Naive B cell (primary cell): ENCODE data around the gene SLC22A14. TPM values are rescaled to one million over a fixed set of nuclear protein-coding genes. Genes with fewer than 3 reads are reported as not detected.

ENCODE experiments used
- ATAC-seq, 2 donors: fragments of 150-1000 bp; cut with Tn5 transposase; 2 replicates each; pipeline ENCODE4 v1.10.0; 2021; ENCODE audit warnings: low read depth in 2 of 2, mild to moderate bottlenecking in 2 of 2, moderate library complexity in 2 of 2
- DNase-seq: peaks from one replicate; pipeline ENCODE4 v3.0.0; 2022
- H3K27ac Mint-ChIP-seq, 6 donors: one replicate each; pipeline ENCODE4 v1.8.0; 2020 to 2022; ENCODE audit warnings: mild to moderate bottlenecking in 6 of 6, mixed read lengths in 6 of 6, moderate library complexity in 5 of 6, inconsistent platforms in 2 of 6
- H3K27me3 Mint-ChIP-seq, 3 donors: one replicate each; pipeline ENCODE4 v1.8.0; 2021 to 2022; ENCODE audit warnings: mixed read lengths in 3 of 3, mild to moderate bottlenecking in 1 of 3
- H3K36me3 Mint-ChIP-seq, 2 donors: one replicate each; pipeline ENCODE4 v1.8.0; 2020 to 2022; ENCODE audit warnings: mixed read lengths in 2 of 2, inconsistent platforms in 1 of 2, mild to moderate bottlenecking in 1 of 2
- H3K4me1 Mint-ChIP-seq, 3 donors: one replicate each; pipeline ENCODE4 v1.8.0; 2020 to 2022; ENCODE audit warnings: mixed read lengths in 3 of 3, inconsistent platforms in 1 of 3, mild to moderate bottlenecking in 1 of 3, moderate library complexity in 1 of 3
- H3K4me3 Mint-ChIP-seq, 8 donors: one replicate each; pipeline ENCODE4 v1.8.0; 2020 to 2022; ENCODE audit warnings: mild to moderate bottlenecking in 8 of 8, mixed read lengths in 8 of 8, moderate library complexity in 8 of 8, inconsistent platforms in 2 of 8
- H3K9me3 Mint-ChIP-seq, 7 donors: one replicate each; pipeline ENCODE4 v1.8.0; 2020 to 2022; ENCODE audit warnings: mixed read lengths in 7 of 7, mild to moderate bottlenecking in 5 of 7, inconsistent platforms in 2 of 7, moderate library complexity in 1 of 7
- polyA plus RNA-seq, 6 donors: library from polyadenylated mRNA; unstranded; fragments of 300-500 nt; fragmentation: Illumina TruSeq; gene quantifications; one replicate each; pipeline ENCODE4 v1.2.3, GENCODE V29; 2021; ENCODE audit warnings: low read depth in 6 of 6

Gene SLC22A14
- polyA plus RNA-seq, 6 donors from 2014 or later: not detected

DNA sequence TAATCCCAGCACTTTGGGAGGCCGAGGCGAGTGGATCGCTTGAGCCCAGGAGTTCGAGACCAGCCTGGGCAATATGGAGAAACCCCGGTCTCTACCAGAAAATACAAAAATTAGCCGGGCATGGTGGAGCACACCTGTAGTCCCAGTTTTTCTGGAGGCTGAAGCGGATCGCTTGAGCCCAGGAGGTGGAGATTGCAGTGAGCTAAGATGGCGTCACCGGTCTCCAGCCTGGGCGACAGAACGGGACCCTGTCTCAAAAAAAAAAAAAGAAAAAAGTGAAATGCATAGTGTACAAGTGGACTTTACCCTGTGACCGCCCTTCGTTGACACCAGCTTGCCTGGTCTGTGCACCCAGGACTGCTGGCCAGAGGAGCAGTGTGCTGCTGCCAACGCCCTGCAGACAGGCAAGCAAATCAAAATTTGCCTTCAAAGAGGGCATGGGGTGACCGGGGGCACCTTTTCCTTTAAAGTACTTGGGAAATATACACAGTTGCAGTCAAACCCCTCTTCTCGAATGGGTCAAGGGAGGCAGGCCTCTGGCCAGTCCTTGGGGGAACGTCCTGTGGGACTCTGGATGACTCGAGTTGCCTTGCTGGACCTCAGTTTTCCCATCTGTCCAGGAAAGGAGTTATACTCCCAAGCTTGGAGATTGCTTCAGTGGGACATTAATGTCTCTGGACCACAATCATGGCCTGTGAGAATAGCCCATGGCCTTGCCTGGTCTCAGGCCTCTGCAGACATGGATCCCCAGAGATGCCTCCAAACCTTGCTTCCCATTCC is 65.5 kb downstream of the SLC22A14 start:
- peaks cover 0 to 2% (median 0%) of the 10 kb centered on the region in 7 donors for H3K9me3 Mint-ChIP-seq
- peaks cover 0 to 10% (median 6%) of the 10 kb centered on the region in 3 donors for H3K4me1 Mint-ChIP-seq
- ATAC-seq (no peak), DNase-seq (no peak)
- H3K4me3 Mint-ChIP-seq: peak overlapping the region in 6 of 8 donors; percentile 48 to 89 (median 78)
- no peak overlapping the region for H3K27ac Mint-ChIP-seq
- peaks cover 0 to 5% (median 4%) of the 10 kb centered on the region in 3 donors for H3K27me3 Mint-ChIP-seq
- no peaks in the 10 kb centered on the region for H3K36me3 Mint-ChIP-seq

DNA sequence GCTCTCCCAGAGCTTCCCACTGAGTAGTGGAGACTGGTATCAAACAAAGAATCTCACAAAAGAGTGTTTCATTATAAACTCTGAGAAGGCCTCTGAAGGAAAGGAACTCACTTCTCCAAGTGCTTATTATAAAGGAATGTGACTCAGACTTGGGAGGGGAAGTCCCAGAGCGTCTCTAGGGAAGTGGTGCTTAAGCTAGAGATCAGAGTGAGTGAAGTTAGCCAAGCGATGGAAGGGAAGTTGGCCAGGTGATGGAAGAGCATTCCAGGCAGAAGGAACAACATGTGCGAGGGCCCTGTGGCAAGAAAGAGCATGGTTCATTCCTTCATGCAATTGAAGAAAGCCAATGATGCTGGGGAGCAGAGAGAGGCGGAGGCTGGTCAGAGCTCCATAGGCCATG is 66.8 kb downstream of the SLC22A14 start:
- Mint-ChIP-seq H3K27ac (no peak overlapping the region), H3K4me1 (peaks cover 0 to 10% (median 6%) of the 10 kb centered on the region in 3 donors), H3K27me3 (peaks cover 0 to 5% (median under 1%) of the 10 kb centered on the region in 3 donors), H3K4me3 (no peak overlapping the region), H3K9me3 (no peaks in the 10 kb centered on the region), H3K36me3 (no peaks in the 10 kb centered on the region)
- ATAC-seq: no peak
- DNase-seq: no peak

DNA sequence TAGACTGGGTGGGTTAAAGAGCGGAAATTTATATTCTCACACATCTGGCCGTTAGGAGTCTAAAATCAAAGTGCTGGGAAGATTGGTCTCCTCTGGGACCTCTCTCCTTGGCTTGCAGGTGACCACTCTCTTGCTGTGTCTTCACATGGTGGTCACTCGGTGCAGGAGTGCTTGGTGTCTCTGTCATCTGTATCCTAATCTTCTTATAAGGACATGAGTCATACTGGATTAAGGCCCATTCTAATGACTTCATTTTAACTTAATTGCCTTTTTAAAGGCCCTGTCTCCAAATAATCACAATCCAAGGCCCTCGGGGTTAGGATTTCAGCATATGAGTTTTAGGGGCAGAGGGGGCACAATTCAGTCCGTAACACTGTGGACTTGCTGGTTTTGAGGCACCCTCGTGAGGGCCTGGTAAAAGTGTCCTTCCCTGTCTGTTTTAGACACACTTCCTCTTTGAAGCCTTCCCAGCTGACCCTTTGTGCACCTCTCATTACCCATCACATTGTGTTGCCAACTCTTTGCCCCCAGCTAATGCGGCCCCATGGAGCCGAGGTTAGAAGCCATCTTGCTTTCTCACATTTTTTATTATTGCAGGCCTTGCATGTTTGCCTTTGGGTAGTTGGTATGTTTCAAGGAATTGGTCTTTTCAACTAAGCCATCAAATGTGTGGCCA is 67.7 kb downstream of the SLC22A14 start:
- no peaks in the 10 kb centered on the region for H3K36me3 Mint-ChIP-seq
- H3K4me1 Mint-ChIP-seq: peaks cover 0 to 10% (median 6%) of the 10 kb centered on the region in 3 donors
- H3K4me3 Mint-ChIP-seq: no peak overlapping the region
- ATAC-seq (no peak), DNase-seq (no peak)
- no peak overlapping the region for H3K27ac Mint-ChIP-seq
- H3K9me3 Mint-ChIP-seq: no peaks in the 10 kb centered on the region
- H3K27me3 Mint-ChIP-seq: peaks cover 0 to 5% (median 0%) of the 10 kb centered on the region in 3 donors

DNA sequence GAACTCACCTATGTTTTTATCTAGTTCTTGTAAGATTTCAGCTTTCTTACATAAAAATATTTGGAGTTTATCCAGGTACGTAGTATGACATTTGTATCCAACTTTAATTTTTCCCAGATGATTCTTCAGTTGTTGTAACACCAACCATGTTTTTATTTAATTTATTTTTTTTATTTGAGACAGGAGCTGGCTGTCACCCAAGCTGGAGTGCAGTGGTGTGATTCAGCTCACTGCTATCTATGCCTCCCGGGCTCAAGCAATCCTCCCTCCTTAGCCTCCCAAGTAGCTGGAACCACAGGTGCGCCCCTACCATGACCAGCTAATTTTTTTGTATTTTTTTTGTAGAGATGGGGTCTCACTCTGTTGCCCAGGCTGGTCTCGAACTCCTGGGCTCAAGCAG is 71.1 kb downstream of the SLC22A14 start:
- ATAC-seq: no peak
- no peaks in the 10 kb centered on the region for H3K36me3 Mint-ChIP-seq
- peaks cover 0 to 3% (median 0%) of the 10 kb centered on the region in 3 donors for H3K4me1 Mint-ChIP-seq
- peak overlapping the region in 1 of 8 donors; percentile 13 for H3K4me3 Mint-ChIP-seq
- peaks cover 0 to 2% (median 0%) of the 10 kb centered on the region in 3 donors for H3K27me3 Mint-ChIP-seq
- DNase-seq: no peak
- H3K27ac Mint-ChIP-seq: no peak overlapping the region
- no peaks in the 10 kb centered on the region for H3K9me3 Mint-ChIP-seq

DNA sequence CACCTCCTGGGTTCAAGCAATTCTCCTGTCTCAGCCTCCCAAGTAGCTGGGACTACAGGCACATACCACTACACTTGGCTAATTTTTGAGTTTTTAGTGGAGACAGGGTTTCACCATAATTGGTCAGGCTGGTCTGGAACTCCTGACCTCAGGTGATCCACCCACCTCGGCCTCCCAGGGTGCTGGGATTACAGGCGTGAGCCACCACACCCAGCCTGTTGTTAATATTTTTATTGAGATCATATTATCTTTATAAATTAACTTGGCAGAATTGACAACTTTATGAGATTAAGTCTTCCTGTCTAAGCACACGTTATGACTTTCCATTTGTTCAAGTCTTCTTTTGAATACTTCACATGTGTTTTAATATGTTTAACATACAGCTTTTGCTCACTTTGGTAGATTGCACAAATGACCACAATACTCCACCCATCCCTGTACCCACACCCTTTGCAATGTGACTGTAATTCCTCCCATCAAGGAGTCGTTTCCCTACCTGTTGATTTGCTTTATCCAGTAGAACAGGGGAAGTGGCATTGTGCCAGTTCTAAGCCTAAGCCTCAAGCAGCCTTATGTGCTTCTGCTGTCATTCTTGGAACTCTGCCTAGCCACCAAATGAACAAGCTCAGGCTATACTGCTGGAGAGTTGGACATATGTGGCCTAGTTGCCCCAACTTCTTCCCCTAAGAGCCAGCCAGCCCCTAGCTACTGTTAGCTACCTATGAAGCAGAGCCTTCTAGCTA is 72.7 kb downstream of the SLC22A14 start:
- Mint-ChIP-seq H3K36me3 (no peaks in the 10 kb centered on the region), H3K9me3 (no peaks in the 10 kb centered on the region), H3K4me1 (no peaks in the 10 kb centered on the region), H3K4me3 (no peak overlapping the region), H3K27ac (no peak overlapping the region), H3K27me3 (no peaks in the 10 kb centered on the region)
- no peak for ATAC-seq
- no peak for DNase-seq

DNA sequence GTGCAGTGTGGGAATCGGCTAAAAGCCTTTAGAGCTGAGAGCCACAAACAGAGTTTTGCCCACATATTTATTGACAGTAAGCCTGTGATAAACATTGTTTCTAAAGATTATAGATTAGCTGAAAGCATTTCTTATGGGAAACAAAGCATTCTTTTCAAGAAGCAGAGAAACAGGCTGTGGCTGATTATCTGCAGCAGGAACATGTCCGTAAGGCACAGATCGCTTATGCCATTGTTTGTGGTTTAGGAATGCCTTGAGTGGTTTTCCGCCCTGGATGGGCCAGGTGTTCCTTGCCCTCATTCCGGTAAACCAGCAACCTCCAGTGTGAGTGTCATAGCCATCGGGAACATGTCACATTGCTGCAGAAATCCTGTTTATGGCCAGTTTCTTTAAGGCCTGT is 76.9 kb downstream of the SLC22A14 start:
- Mint-ChIP-seq H3K27ac (no peak overlapping the region), H3K9me3 (no peaks in the 10 kb centered on the region), H3K36me3 (no peaks in the 10 kb centered on the region), H3K27me3 (no peaks in the 10 kb centered on the region), H3K4me3 (no peak overlapping the region), H3K4me1 (no peaks in the 10 kb centered on the region)
- no peak for ATAC-seq
- no peak for DNase-seq

DNA sequence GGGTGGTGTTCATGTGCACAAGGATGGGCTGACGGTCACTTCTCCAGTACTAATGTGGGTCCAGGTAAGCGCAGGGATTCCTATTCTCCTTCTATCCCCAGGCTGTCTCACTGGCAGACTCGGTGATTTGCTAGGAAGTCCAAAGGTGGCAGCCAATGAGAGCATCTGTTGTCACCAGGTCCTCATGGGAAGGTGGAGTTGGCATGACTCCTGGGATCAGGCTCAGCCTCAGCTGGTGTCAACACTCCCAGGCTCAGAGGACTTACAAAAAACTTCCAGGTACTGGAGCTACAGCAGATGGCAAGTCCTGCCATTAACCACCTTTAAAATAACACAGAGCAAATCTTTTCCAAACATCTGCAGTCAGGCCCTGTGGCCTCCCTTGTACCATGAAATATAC is 78.3 kb downstream of the SLC22A14 start:
- H3K4me3 Mint-ChIP-seq: no peak overlapping the region
- H3K27ac Mint-ChIP-seq: no peak overlapping the region
- no peaks in the 10 kb centered on the region for H3K4me1 Mint-ChIP-seq
- no peaks in the 10 kb centered on the region for H3K36me3 Mint-ChIP-seq
- no peaks in the 10 kb centered on the region for H3K9me3 Mint-ChIP-seq
- ATAC-seq (no peak), DNase-seq (no peak)
- no peaks in the 10 kb centered on the region for H3K27me3 Mint-ChIP-seq

DNA sequence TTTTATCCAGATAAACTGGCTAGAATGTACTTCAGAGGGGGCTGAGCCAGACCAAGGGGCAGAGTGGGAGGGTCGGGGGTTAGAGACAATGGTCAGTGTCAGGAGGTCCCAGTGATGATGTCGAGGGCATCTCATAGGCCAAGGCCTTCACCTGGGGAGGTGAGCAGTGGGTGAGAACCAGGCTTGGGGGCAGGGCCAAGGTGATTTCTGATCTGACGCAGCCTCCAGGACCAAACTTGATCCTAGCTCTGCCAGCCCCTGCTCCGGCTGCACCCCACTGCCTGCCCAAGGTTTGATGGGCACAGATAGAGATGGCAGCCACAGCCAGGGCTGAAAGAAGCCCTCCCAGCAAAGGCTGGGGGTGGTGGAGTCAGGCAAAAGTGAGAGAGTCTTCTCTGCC is 79.4 kb downstream of the SLC22A14 start:
- DNase-seq (no peak), ATAC-seq (no peak)
- no peaks in the 10 kb centered on the region for H3K9me3 Mint-ChIP-seq
- H3K4me3 Mint-ChIP-seq: no peak overlapping the region
- H3K36me3 Mint-ChIP-seq: no peaks in the 10 kb centered on the region
- H3K27me3 Mint-ChIP-seq: no peaks in the 10 kb centered on the region
- H3K4me1 Mint-ChIP-seq: no peaks in the 10 kb centered on the region
- no peak overlapping the region for H3K27ac Mint-ChIP-seq

DNA sequence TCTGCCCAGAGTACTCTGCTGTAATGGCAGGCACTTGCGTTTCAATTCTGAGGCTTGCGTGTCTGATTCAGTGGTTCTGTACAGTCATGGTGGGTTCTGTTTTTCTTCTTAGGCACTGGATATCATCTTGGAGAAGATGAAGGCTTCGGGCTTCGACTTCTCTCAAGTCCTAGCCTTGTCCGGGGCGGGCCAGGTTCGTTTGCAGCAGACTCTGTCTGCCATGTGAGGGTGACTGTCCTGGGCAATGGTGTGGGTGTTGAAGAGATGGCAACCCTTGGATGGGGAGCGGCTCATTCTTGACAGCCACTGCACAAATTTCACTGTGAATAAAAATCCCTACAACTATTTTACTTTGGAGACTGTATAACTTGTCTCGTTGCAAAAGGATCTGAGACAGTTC is 80.7 kb downstream of the SLC22A14 start:
- Mint-ChIP-seq H3K4me3 (no peak overlapping the region), H3K9me3 (no peaks in the 10 kb centered on the region), H3K4me1 (no peaks in the 10 kb centered on the region), H3K27me3 (no peaks in the 10 kb centered on the region), H3K36me3 (no peaks in the 10 kb centered on the region), H3K27ac (peak overlapping the region in 1 of 6 donors; percentile 42)
- ATAC-seq: no peak
- DNase-seq: no peak

DNA sequence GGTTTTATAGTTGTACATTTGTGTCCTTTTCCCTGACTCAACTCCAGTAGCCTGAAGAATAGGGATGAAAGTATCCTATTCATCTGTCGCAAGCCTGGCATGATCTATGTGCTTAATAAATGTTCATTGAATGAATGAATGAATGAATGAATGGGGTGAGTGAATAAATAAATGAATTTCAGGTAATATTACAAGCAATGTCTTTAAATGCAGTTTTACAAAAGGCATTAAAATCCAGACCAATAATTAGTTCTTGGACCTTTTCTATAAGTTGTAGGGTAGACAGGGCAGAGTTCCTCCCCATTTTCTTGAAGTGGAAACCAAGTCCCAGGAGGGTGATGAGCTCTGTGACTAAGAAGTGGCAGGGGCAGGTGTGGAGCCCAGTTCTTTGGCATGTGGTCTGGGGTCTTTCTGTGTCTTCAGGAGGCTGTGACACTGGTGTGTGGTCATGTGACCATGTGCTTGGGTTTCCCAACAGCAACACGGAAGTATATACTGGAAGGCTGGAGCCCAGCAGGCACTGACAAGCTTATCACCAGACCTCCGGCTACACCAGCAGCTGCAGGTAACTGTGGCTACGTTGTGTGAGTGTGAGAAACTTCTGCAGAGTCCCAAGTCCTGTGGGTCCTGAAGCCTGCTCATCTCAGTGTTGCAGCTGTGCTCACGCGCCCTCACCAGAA is 82.8 kb downstream of the SLC22A14 start:
- Mint-ChIP-seq H3K4me3 (peak overlapping the region in 1 of 8 donors; percentile 18), H3K27ac (peak overlapping the region in 1 of 6 donors; percentile 24), H3K4me1 (no peaks in the 10 kb centered on the region), H3K27me3 (no peaks in the 10 kb centered on the region), H3K9me3 (peaks cover 0 to 5% (median 0%) of the 10 kb centered on the region in 7 donors), H3K36me3 (no peaks in the 10 kb centered on the region)
- no peak for ATAC-seq
- no peak for DNase-seq

DNA sequence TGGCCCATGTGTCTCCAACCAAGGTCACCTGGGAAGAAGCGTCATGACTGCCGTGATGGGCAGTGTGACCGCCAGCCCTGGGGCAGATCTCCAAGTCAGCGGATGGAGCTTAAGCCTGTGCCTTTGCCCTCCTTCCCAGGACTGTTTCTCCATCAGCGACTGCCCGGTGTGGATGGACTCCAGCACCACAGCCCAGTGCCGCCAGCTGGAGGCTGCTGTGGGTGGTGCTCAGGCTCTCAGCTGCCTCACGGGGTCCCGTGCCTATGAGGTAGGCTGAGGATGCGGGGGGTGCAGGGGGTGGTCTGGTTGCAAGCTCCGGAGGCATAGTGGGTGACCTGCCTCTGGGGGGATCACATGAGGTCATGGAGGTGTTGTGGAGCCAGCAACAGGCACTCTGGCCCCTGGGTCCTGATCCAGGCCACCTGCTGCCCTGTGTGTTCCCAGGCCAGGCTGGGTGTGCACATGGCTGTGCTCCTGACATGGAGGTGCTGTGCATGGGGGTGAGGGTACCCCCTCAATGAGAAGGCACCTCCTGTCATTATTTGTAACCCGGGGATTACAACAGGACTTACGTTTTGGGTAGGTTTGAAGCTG is 83.5 kb downstream of the SLC22A14 start:
- Mint-ChIP-seq H3K36me3 (no peaks in the 10 kb centered on the region), H3K27me3 (no peaks in the 10 kb centered on the region), H3K27ac (no peak overlapping the region), H3K4me3 (no peak overlapping the region), H3K4me1 (no peaks in the 10 kb centered on the region), H3K9me3 (peaks cover 0 to 5% (median 0%) of the 10 kb centered on the region in 7 donors)
- no peak for DNase-seq
- ATAC-seq: no peak

DNA sequence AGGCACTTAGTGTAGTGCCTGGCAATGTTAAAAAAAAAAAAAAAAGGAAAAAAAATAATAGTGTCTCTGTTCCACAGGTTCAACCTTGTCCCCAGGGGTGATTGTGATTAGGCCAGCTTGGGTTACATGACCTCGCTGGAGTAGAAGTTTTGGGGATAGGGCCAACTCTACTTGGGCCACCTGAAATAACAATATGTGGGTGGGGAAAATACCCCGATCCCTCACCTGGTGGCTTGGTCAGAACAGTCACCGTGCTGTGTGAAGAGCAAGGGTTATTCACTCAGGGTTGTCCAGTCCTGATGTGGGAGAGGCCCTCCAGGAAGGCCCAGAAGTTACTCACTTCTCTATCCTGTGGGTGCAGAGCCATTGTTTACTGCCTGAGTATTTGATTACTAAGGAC is 84.0 kb downstream of the SLC22A14 start:
- DNase-seq (no peak), ATAC-seq (no peak)
- Mint-ChIP-seq H3K9me3 (peaks cover 0 to 5% (median 0%) of the 10 kb centered on the region in 7 donors), H3K27ac (no peak overlapping the region), H3K4me3 (no peak overlapping the region), H3K27me3 (no peaks in the 10 kb centered on the region), H3K36me3 (no peaks in the 10 kb centered on the region), H3K4me1 (no peaks in the 10 kb centered on the region)

DNA sequence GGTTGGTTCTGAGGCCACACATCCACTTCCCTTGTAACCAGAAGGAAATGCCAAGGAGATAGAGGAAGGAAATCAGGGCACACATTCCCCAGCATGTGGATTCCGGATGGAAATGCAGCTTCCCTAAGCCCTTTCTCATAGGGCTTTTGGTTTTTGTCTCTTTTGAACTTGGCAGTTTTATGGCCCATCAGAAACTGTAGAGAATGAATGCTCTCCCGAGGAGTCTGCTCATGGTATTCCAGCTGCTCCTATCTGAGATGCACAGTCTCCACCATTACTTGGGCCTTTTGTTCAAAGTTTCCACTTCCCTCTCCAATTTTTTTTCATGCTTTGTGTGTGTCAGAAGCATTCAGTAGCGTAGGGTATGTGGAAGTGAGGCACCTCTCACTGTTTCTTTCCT is 85.7 kb downstream of the SLC22A14 start:
- Mint-ChIP-seq H3K36me3 (no peaks in the 10 kb centered on the region), H3K4me3 (no peak overlapping the region), H3K27me3 (no peaks in the 10 kb centered on the region), H3K27ac (no peak overlapping the region), H3K4me1 (no peaks in the 10 kb centered on the region), H3K9me3 (peaks cover 0 to 5% (median 0%) of the 10 kb centered on the region in 7 donors)
- ATAC-seq (no peak), DNase-seq (no peak)
